ENCODE results near the gene ARL3. TPM values are rescaled to one million over a fixed set of nuclear protein-coding genes. Genes with fewer than 3 reads are reported as not detected.

Gene ARL3
- polyA plus RNA-seq, 6 donors from 2014 or later = 0.52 to 1.9 (median 1.6) TPM

DNA sequence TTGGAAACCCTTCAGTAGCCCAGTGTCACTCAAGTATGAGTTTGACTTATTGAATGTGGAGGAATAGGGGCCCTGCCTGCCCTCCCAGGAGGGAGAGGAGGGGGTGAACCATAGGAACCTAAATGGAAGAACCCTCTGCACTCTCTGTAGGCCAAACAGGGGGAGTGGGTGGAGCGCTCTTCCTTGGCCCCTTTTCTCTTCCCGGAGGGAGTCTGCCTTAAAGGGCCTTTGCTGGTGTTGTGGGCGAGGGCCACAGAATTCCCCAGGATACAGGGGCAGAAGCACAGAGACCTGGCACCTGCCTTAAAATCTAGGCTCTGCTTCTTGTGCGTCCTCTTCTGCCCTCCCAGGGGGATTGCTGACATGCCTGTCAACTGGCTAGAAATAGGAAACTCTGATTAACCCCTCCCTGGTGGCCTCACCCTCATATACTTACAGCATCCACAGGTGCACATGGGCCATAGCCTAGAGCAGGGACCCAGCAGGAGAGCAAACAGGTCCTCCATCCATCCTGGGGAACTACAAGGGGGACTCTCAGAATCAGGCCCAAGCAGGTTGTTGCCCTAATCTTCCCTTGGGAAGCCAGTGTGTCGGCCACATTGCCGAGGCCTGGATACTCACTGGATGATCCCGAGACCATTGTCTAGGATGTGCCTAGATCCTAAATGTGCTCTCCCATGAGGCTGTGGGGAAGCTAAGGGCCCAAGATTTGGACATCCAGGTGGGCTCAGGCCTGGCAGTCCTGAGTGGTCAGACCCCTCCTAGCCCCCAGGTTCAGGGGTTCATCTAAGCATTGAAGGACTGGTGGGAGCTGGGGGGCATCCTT lies 66.5 kb downstream of the ARL3 start:
- DNase-seq (no peak), ATAC-seq (ENCODE audit: low read depth in 2 of 2) (no peak)
- Mint-ChIP-seq H3K27me3 (no peaks in the 10 kb centered on the region), H3K36me3 (no peaks in the 10 kb centered on the region), H3K4me3 (peak overlapping the region; percentile 77 to 100 (median 96)), H3K27ac (peak overlapping the region in 5 of 6 donors; percentile 91 to 98 (median 98)), H3K9me3 (no peaks in the 10 kb centered on the region), H3K4me1 (peaks cover 66 to 74% (median 73%) of the 10 kb centered on the region in 3 donors)

GRCh38 chr10:102646610-102647442 lies 67.4 kb downstream of the ARL3 start:
- Mint-ChIP-seq H3K36me3 (no peaks in the 10 kb centered on the region), H3K27me3 (no peaks in the 10 kb centered on the region), H3K9me3 (no peaks in the 10 kb centered on the region), H3K4me1 (peaks cover 60 to 68% (median 68%) of the 10 kb centered on the region in 3 donors), H3K27ac (peak overlapping the region; percentile 95 to 98 (median 98)), H3K4me3 (peak overlapping the region; percentile 87 to 100 (median 98))
- ATAC-seq (ENCODE audit: low read depth in 2 of 2) (no peak), DNase-seq (no peak)

GRCh38 chr10:102645741-102646609 lies 68.2 kb downstream of the ARL3 start:
- H3K27me3 Mint-ChIP-seq = no peaks in the 10 kb centered on the region
- no peaks in the 10 kb centered on the region for H3K36me3 Mint-ChIP-seq
- H3K27ac Mint-ChIP-seq = peak overlapping the region; percentile 97 to 98 (median 98)
- ATAC-seq (ENCODE audit: low read depth in 2 of 2) (peak in 1 of 2 donors; percentile 5), DNase-seq (peak; percentile 64)
- H3K4me1 Mint-ChIP-seq = peaks cover 57 to 67% (median 67%) of the 10 kb centered on the region in 3 donors
- H3K4me3 Mint-ChIP-seq = peak overlapping the region; percentile 87 to 100 (median 98)
- H3K9me3 Mint-ChIP-seq = peaks cover 0 to 1% (median 0%) of the 10 kb centered on the region in 7 donors

- peaks cover 0 to 1% (median 0%) of the 10 kb centered on the region in 7 donors for H3K9me3 Mint-ChIP-seq
- H3K27ac Mint-ChIP-seq = peak overlapping the region; percentile 97 to 98 (median 98)
- ATAC-seq (ENCODE audit: low read depth in 2 of 2) (peak; percentile 1), DNase-seq (peak; percentile 48)
- no peaks in the 10 kb centered on the region for H3K36me3 Mint-ChIP-seq
- no peaks in the 10 kb centered on the region for H3K27me3 Mint-ChIP-seq
- H3K4me3 Mint-ChIP-seq = peak overlapping the region; percentile 87 to 100 (median 98)
- peaks cover 52 to 61% (median 61%) of the 10 kb centered on the region in 3 donors for H3K4me1 Mint-ChIP-seq
These were observed 68.8 kb downstream of the ARL3 start for GRCh38 chr10:102645388-102645740.

- H3K9me3 Mint-ChIP-seq = peaks cover 0 to 1% (median 0%) of the 10 kb centered on the region in 7 donors
- peak; percentile 61 for ATAC-seq (ENCODE audit: low read depth in 2 of 2)
- no peaks in the 10 kb centered on the region for H3K36me3 Mint-ChIP-seq
- peak; percentile 88 for DNase-seq
- peak overlapping the region; percentile 97 to 98 (median 98) for H3K27ac Mint-ChIP-seq
- no peaks in the 10 kb centered on the region for H3K27me3 Mint-ChIP-seq
- peak overlapping the region; percentile 87 to 100 (median 98) for H3K4me3 Mint-ChIP-seq
- peaks cover 50 to 56% (median 55%) of the 10 kb centered on the region in 3 donors for H3K4me1 Mint-ChIP-seq
These were observed 69.4 kb downstream of the ARL3 start for GRCh38 chr10:102644646-102645387.

DNA sequence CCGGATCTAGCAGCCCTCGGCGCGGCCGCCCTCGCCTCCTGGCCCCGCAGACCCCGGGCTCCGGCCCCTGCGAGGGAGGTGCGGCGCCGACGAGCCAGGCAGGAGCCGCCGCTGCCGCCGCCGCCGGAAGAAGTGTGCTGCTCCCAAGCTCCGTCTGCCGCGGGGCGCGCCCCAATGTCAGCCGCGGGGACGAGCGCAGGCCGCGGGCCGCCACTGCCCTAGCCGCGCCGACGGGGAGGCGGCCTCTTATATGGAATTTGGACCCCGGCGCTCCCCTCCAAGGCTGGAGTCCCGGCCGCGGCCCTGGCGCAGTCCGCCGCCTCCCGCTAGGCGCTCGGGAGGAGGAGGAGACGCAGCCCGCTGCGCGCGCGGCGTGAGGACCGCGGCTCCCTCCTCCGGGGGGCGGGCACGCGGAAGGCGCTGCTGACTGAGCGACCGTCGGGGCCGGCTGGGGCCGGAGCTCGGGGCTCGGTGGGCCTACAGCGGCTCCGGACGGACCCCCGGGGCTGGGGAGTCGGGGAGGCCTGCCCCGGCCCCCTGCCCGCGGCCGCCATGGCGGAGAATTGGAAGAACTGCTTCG lies 70.0 kb downstream of the ARL3 start, which contains the start of gene TRIM8:
TSS of gene TRIM8 (plus strand) at position 414 of the 580 bp plus-strand sequence. CDS start at position 553, 139 bp downstream.
- Mint-ChIP-seq H3K27me3 (no peaks in the 10 kb centered on the region), H3K36me3 (no peaks in the 10 kb centered on the region), H3K9me3 (peaks cover 0 to 1% (median 0%) of the 10 kb centered on the region in 7 donors), H3K4me3 (peak within 1 kb of the TSS; percentile 87 to 100 (median 98)), H3K27ac (peak within 1 kb of the TSS; percentile 97 to 98 (median 98)), H3K4me1 (peaks cover 44 to 50% (median 49%) of the 10 kb centered on the region in 3 donors)
- DNase-seq (peak; percentile 64), ATAC-seq (ENCODE audit: low read depth in 2 of 2) (peak in 1 of 2 donors; percentile 5)

DNA sequence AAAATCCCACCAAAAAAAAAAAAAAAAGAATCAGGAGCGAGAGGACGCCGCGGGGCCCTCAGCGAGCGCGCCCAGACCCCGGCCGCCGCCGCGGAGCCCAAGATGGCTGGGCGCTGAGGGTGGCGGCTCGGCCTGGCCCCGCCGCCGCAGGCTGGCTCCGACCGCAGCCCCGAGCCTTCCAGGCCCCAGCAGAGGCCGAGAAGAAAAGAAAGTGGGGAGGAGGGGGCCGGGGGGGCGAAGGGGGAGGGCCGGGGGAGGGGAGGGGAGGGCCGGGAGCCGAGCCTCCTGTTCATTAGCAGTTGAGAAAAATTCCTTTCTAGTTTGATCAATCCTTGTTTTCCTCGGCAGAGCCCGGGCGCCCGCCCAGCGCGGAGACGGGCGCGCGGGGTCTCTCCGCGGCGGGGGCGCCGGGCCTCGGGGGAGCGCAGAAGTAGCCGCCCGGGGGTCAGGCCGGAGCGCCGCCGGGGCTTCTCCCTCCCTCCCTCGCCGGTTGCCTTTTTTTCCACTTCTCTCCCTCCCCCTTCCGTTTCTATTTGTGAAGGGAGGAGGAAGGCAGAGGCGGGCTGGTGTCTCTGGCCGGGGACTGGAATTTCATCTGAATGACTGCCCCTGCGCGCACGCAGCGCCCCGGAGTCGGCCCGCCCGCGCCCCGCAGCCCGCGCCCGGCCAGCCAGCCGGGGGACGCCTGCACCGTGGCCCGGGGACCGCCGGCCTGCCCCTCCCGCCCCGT lies 70.7 kb downstream of the ARL3 start:
- peak overlapping the region; percentile 87 to 97 (median 92) for H3K4me3 Mint-ChIP-seq
- H3K27me3 Mint-ChIP-seq = no peaks in the 10 kb centered on the region
- peaks cover 37 to 43% (median 42%) of the 10 kb centered on the region in 3 donors for H3K4me1 Mint-ChIP-seq
- no peak for DNase-seq
- H3K9me3 Mint-ChIP-seq = peaks cover 0 to 1% (median 0%) of the 10 kb centered on the region in 7 donors
- no peaks in the 10 kb centered on the region for H3K36me3 Mint-ChIP-seq
- H3K27ac Mint-ChIP-seq = peak overlapping the region in 4 of 6 donors; percentile 38 to 97 (median 90)
- ATAC-seq (ENCODE audit: low read depth in 2 of 2) = no peak

DNA sequence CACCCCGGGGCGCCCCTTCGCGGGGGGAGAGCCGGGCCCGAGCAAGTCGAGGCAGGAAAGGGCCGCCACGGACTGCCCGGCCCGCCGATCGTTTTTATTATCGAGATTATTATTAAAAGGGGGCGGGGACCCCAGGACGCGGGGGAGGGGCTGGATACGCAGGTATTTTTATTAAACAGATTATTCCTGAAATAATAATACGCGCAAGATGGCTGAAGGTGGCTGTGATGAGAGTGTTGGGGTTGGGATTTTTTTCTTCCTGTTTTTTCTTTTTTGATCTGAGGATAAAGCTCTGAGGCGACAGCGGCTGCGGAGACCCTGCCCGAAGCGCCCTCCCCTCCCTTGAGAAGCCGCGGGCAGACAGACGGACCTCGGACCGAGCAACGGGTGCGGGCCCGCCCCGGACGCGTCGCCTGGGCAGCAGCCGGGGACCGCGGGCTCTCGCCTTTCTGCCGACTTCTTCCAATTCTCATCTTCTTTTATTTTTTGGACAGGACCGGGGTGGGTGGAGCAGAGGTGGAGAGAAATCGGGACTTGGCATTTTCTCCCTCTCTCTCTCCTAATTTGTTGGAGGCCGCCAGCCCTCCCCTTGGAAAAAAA lies 71.4 kb downstream of the ARL3 start:
- no peak for ATAC-seq (ENCODE audit: low read depth in 2 of 2)

DNA sequence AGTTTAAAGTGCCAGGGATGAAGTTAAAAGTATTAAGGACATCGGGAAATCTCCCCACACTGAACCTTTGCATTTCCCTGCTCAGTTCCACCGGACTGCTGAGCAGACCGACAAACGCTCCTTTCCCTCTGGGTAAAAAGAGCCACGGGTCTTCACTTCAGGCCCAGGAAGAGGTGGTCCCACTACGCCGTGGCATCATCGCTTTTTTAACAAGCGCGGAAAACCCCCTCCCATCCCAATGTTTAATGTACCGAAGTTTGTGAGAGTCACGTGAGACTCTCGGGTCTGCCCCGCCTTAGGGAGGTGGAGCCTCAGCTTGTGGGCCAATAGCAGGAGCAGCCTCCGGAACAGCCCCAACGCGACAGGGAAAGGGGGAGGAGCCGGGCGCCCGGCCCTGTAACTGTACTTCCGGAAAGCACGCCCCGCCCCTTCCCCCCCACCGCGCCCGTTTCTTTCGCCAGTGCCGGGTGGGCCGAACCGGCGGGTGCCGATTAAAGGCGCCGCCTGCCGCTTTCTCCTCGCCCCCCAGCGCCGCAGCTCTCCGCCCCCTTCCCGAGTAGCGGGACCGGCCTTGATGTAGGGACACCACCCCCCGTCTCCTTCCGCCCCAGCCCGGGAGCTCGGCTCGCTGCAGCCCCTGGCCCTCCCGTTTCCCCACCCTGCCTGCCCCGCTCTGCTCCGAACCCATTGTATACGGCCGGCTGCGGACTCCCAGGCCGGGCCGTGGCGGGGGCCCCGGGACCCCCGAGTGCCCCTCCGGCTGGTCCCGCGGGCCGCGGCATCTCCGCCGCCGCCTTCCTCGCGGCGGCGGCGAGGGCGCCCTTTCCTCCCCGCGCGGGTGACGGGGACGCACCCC lies 72.1 kb downstream of the ARL3 start:
- H3K4me3 Mint-ChIP-seq = peak overlapping the region; percentile 87 to 98 (median 94)

More for the DNA sequence above, 71.4 kb downstream of the ARL3 start:
- Mint-ChIP-seq H3K27ac (peak overlapping the region; percentile 89 to 98 (median 94)), H3K9me3 (peaks cover 0 to 1% (median 0%) of the 10 kb centered on the region in 7 donors), H3K27me3 (no peaks in the 10 kb centered on the region), H3K4me1 (peaks cover 31 to 37% (median 35%) of the 10 kb centered on the region in 3 donors), H3K4me3 (peak overlapping the region; percentile 87 to 97 (median 92)), H3K36me3 (no peaks in the 10 kb centered on the region)
- DNase-seq = peak; percentile 49

DNA sequence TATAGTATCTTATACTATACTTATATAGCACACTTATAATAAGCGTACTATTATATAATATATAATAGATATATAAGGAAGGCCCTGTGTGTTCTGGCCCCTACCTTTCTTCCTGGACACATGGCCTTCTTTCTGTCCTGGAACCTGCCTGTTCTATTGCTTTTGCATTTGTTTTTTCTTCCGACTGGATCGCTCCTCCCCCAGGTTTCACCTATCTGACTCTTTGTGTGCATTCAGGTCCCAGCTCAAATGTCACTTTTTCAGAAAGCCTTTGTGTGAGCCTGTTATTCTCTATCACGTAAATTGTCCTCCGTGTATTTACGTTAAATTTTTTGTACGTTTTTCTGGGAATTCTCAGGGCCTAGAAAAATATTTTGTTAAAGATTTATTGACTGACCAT lies 72.8 kb downstream of the ARL3 start:
- peaks cover 0 to 1% (median 0%) of the 10 kb centered on the region in 7 donors for H3K9me3 Mint-ChIP-seq
- no peak for DNase-seq
- no peaks in the 10 kb centered on the region for H3K27me3 Mint-ChIP-seq
- H3K36me3 Mint-ChIP-seq = no peaks in the 10 kb centered on the region
- peaks cover 20 to 24% (median 21%) of the 10 kb centered on the region in 3 donors for H3K4me1 Mint-ChIP-seq
- ATAC-seq (ENCODE audit: low read depth in 2 of 2) = no peak
- peak overlapping the region; percentile 97 to 100 (median 99) for H3K27ac Mint-ChIP-seq
- peak overlapping the region; percentile 87 to 98 (median 94) for H3K4me3 Mint-ChIP-seq

More for the DNA sequence above, 72.1 kb downstream of the ARL3 start:
- Mint-ChIP-seq H3K9me3 (peaks cover 0 to 1% (median 0%) of the 10 kb centered on the region in 7 donors), H3K27me3 (no peaks in the 10 kb centered on the region), H3K36me3 (no peaks in the 10 kb centered on the region), H3K27ac (peak overlapping the region; percentile 97 to 100 (median 99)), H3K4me1 (peaks cover 23 to 31% (median 28%) of the 10 kb centered on the region in 3 donors)
- peak; percentile 94 for DNase-seq
- peak; percentile 68 to 71 for ATAC-seq (ENCODE audit: low read depth in 2 of 2)
